HEK293 (cell line): ENCODE measurements around the gene RORB.

Experiments
- CTCF ChIA-PET: fragments of 350-600 bp; formaldehyde crosslinking; extraction: SDS; loops from one replicate; lab custom pipeline; 2021; ENCODE audit warnings: antibody characterized with exemption; lab: Yijun Ruan, JAX
- POLR2A ChIA-PET: fragments of 300-600 bp; formaldehyde crosslinking; extraction: SDS; loops from one replicate; lab custom pipeline; 2020; ENCODE audit warnings: antibody characterized with exemption, inconsistent platforms; lab: Yijun Ruan, JAX
- H3K27ac ChIP-seq: fragments of 200-500 bp; sonication (Bioruptor generic); 2 replicates; pipeline ENCODE4 v1.5.1; 2014; ENCODE audit warnings: low read depth, low read length, control low read depth, inconsistent platforms; ENCODE audit errors: extremely low read depth
- H3K36me3 ChIP-seq, 2 experiments: fragments of 200-500 bp in 1 of 2; sonication (Bioruptor generic) in 1 of 2; 1 replicate in 1 of 2; 2 replicates in 1 of 2; pipeline ENCODE4 v1.5.1; 2014 to 2017; ENCODE audit warnings: inconsistent platforms in 2 of 2, low read length in 2 of 2; ENCODE audit not compliant: control insufficient read depth in 2 of 2, insufficient read depth in 1 of 2
- H3K4me1 ChIP-seq: fragments of 200-500 bp; sonication (Bioruptor generic); 2 replicates; pipeline ENCODE4 v1.5.1; 2014; ENCODE audit warnings: mild to moderate bottlenecking, low read length, inconsistent platforms; ENCODE audit not compliant: control insufficient read depth, insufficient read depth
- H3K4me3 ChIP-seq: 2 replicates; pipeline ENCODE4 v1.5.1; 2011; ENCODE audit warnings: low read depth, mild to moderate bottlenecking, control low read depth, low read length, moderate library complexity
- H3K9me3 ChIP-seq: fragments of 200-500 bp; sonication (Bioruptor generic); 2 replicates; pipeline ENCODE4 v1.5.1; 2014; ENCODE audit warnings: low read depth, low read length, inconsistent platforms; ENCODE audit not compliant: control insufficient read depth, insufficient read depth
- KLF7 ChIP-seq: fragments of 450-650 bp; formaldehyde crosslinking; IDR thresholded peaks from 2 replicates; pipeline ENCODE4 v1.5.1; 2016; ENCODE audit warnings: missing biosample characterization, missing genetic modification characterization, borderline replicate concordance
- KLF8 ChIP-seq: fragments of 450-650 bp; formaldehyde crosslinking; IDR thresholded peaks from 2 replicates; pipeline ENCODE4 v1.5.1; 2016; ENCODE audit warnings: missing biosample characterization, missing genetic modification characterization
- PRDM6 ChIP-seq: fragments of 450-650 bp; formaldehyde crosslinking; IDR thresholded peaks from 2 replicates; pipeline ENCODE4 v1.5.1; 2017; ENCODE audit warnings: missing biosample characterization, missing genetic modification characterization
- YY1 ChIP-seq: fragments of 450-650 bp; formaldehyde crosslinking; IDR thresholded peaks from 2 replicates; pipeline ENCODE4 v1.5.1; 2018; ENCODE audit warnings: missing biosample characterization, missing genetic modification characterization
- ZNF121 ChIP-seq: fragments of 450-650 bp; formaldehyde crosslinking; IDR thresholded peaks from 2 replicates; pipeline ENCODE4 v1.5.1; 2016; ENCODE audit warnings: missing biosample characterization, missing genetic modification characterization
- ZNF16 ChIP-seq: fragments of 450-650 bp; formaldehyde crosslinking; IDR thresholded peaks from 2 replicates; pipeline ENCODE4 v1.5.1; 2016; ENCODE audit warnings: low read depth, missing biosample characterization, missing genetic modification characterization
- ZNF184 ChIP-seq: fragments of 450-650 bp; IDR thresholded peaks from 2 replicates; pipeline ENCODE4 v1.5.1; 2018; ENCODE audit warnings: missing biosample characterization, mild to moderate bottlenecking, missing genetic modification characterization
- ZNF19 ChIP-seq: fragments of 450-650 bp; formaldehyde crosslinking; IDR thresholded peaks from 2 replicates; pipeline ENCODE4; 2016; ENCODE audit warnings: missing biosample characterization, missing genetic modification characterization, low read depth
- ZNF335 ChIP-seq: fragments of 450-650 bp; formaldehyde crosslinking; conservative IDR thresholded peaks from 2 replicates; pipeline ENCODE4 v1.5.1; 2016; ENCODE audit warnings: missing biosample characterization, missing genetic modification characterization
- ZNF518A ChIP-seq: fragments of 450-650 bp; formaldehyde crosslinking; conservative IDR thresholded peaks from 2 replicates; pipeline ENCODE4 v1.5.1; 2016; ENCODE audit warnings: low read depth, missing biosample characterization, missing genetic modification characterization
- ZNF571 ChIP-seq: fragments of 450-650 bp; formaldehyde crosslinking; IDR thresholded peaks from 2 replicates; pipeline ENCODE4 v1.5.0; 2017; ENCODE audit warnings: missing biosample characterization, missing genetic modification characterization
- ZNF654 ChIP-seq: fragments of 450-650 bp; formaldehyde crosslinking; IDR thresholded peaks from 2 replicates; pipeline ENCODE4 v1.5.1; 2016; ENCODE audit warnings: low read depth, missing biosample characterization, missing genetic modification characterization
- ZNF664 ChIP-seq: fragments of 450-650 bp; formaldehyde crosslinking; IDR thresholded peaks from 2 replicates; pipeline ENCODE4 v1.5.1; 2016; ENCODE audit warnings: missing biosample characterization, missing genetic modification characterization
- ZNF692 ChIP-seq: fragments of 450-650 bp; formaldehyde crosslinking; IDR thresholded peaks from 2 replicates; pipeline ENCODE4 v1.5.1; 2016; ENCODE audit warnings: missing biosample characterization, missing genetic modification characterization
- TF ChIP-seq, protein P1 (sequence below): fragments of 450-650 bp; formaldehyde crosslinking; IDR thresholded peaks from 2 replicates; pipeline ENCODE4 v1.5.1; 2016; ENCODE audit warnings: missing biosample characterization, missing genetic modification characterization

Gene RORB

DNA sequence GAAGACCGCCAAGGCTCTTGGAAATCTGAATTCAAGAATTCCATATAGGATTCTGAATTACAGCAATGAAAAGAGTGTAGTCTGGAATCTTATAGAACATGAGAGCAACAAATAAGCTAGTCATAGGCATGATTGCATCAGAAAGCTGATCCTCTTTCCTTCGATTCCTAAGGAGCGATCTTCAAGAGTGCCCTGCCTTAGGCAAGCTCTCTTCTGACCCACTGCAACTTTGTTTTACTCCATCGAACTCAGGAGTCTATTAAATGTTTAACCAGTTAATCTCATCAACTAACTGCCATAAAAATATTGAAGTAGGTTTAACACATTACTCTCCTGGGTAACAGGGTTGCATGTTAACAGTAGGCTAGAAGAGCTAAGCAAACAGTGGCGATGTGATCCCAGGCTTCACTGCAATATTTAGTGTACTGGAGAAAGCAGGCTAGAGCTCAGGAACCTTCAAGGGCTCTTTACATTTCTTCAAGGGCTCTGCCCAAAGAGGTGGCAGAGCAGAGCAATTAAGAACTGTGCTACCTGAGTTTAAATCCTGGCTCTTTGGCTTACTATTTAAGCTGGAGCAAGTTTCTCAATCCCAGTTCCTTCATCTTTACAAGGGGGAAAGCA lies 146.3 kb downstream of the RORB start:
- POLR2A ChIA-PET: no interaction called here
- Histone ChIP-seq H3K4me1 (no peaks in the 10 kb centered on the region), H3K9me3 (no peaks in the 10 kb centered on the region), H3K27ac (no peak overlapping the region), H3K4me3 (no peak overlapping the region), H3K36me3 (no peaks in the 10 kb centered on the region)
- CTCF ChIA-PET: interaction anchor here (0.7 to 1.7 kb wide), 4 partner anchors 15 to 1653 kb away, joined by 3 to 6 read pairs (median 5); no protein-coding TSS in a partner anchor
- TF ChIP-seq ZNF692 (tag by site-specific recombination): no peak
- no peak for TF ChIP-seq KLF7
- no peak for TF ChIP-seq ZNF335 (tag by site-specific recombination)
- no peak for TF ChIP-seq PRDM6
- TF ChIP-seq ZNF664: no peak
- TF ChIP-seq ZNF571: no peak
- no peak for TF ChIP-seq ZNF184
- no peak for TF ChIP-seq ZNF518A (tag by site-specific recombination)

GRCh38 chr9:74644023-74644422 lies 146.9 kb downstream of the RORB start:
- TF ChIP-seq, protein P1, sequence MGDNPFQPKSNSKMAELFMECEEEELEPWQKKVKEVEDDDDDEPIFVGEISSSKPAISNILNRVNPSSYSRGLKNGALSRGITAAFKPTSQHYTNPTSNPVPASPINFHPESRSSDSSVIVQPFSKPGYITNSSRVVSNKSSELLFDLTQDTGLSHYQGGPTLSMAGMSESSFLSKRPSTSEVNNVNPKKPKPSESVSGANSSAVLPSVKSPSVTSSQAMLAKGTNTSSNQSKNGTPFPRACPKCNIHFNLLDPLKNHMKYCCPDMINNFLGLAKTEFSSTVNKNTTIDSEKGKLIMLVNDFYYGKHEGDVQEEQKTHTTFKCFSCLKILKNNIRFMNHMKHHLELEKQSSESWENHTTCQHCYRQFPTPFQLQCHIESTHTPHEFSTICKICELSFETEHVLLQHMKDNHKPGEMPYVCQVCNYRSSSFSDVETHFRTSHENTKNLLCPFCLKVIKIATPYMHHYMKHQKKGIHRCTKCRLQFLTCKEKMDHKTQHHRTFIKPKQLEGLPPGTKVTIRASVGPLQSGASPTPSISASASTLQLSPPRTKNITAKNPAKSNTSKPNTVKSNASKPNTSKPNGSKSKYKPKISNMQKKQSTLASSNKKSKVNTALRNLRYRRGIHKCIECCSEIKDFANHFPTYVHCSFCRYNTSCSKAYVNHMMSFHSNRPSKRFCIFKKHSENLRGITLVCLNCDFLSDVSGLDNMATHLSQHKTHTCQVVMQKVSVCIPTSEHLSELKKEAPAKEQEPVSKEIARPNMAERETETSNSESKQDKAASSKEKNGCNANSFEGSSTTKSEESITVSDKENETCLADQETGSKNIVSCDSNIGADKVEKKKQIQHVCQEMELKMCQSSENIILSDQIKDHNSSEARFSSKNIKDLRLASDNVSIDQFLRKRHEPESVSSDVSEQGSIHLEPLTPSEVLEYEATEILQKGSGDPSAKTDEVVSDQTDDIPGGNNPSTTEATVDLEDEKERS (tag by site-specific recombination): no peak
- no peak for TF ChIP-seq ZNF654 (tag by site-specific recombination)
- no peak for TF ChIP-seq ZNF19 (tag by site-specific recombination)
- TF ChIP-seq ZNF16 (tag by site-specific recombination): no peak
- TF ChIP-seq KLF8 (tag by site-specific recombination): no peak
- TF ChIP-seq ZNF121 (tag by site-specific recombination): no peak
- no peak for TF ChIP-seq YY1
- Histone ChIP-seq H3K9me3 (no peaks in the 10 kb centered on the region), H3K36me3 (no peaks in the 10 kb centered on the region), H3K4me3 (no peak overlapping the region), H3K27ac (no peak overlapping the region), H3K4me1 (no peaks in the 10 kb centered on the region)
- POLR2A ChIA-PET: no interaction called here
- CTCF ChIA-PET: interaction anchor here (1.1 to 1.7 kb wide), 2 partner anchors 16 to 1444 kb away, joined by 6 read pairs; no protein-coding TSS in a partner anchor
